Neural crest cell (in vitro differentiated cells): ENCODE data around the gene PM20D1. TPM values are rescaled to one million over a fixed set of nuclear protein-coding genes. Genes with fewer than 3 reads are reported as not detected.
"Not testable (repeated sequence)": the region's sequence is repeated elsewhere in the genome, so short reads cannot be mapped to it uniquely, and the experiment has no call there.

Experiments used
- DNase-seq: peaks from one replicate; pipeline ENCODE4 v3.0.0; 2021; ENCODE audit warnings: low read depth, mixed read lengths, low spot score
- H3K27ac Mint-ChIP-seq: one replicate; pipeline ENCODE4 v1.8.0; 2021; ENCODE audit warnings: mild to moderate bottlenecking, mixed read lengths; ENCODE audit not compliant: unreplicated experiment
- H3K27me3 Mint-ChIP-seq: 2 replicates; pipeline ENCODE4 v1.8.0; 2021; ENCODE audit warnings: low read depth, mild to moderate bottlenecking, mixed read lengths
- H3K36me3 Mint-ChIP-seq: 2 replicates; pipeline ENCODE4 v1.8.0; 2021; ENCODE audit warnings: low read depth, mild to moderate bottlenecking, mixed read lengths
- H3K4me1 Mint-ChIP-seq: 2 replicates; pipeline ENCODE4 v1.8.0; 2021; ENCODE audit warnings: mixed read lengths
- H3K4me3 Mint-ChIP-seq: one replicate; pipeline ENCODE4 v1.8.0; 2021; ENCODE audit warnings: mild to moderate bottlenecking, mixed read lengths
- H3K9me3 Mint-ChIP-seq: 2 replicates; pipeline ENCODE4 v1.8.0; 2021; ENCODE audit warnings: mixed read lengths
- CTCF ChIP-seq: fragments of 200-600 bp; sonication (generic); conservative IDR thresholded peaks from 2 replicates; pipeline ENCODE4 v1.5.0; 2021; ENCODE audit warnings: antibody characterized with exemption, mild to moderate bottlenecking
- long read RNA-seq: library from polyadenylated mRNA; unstranded; transcript quantifications from one replicate; pipeline ENCODE4 v2.0.0, GENCODE V29; 2020
- total RNA-seq: library from RNA; stranded (reverse); gene quantifications from 2 replicates; pipeline ENCODE4 v1.2.1, GENCODE V29; 2021

PM20D1 gene
- not detected in 2 replicates for total RNA-seq
- long read RNA-seq: 0 reads

- no peaks in the 10 kb centered on the region for H3K27me3 Mint-ChIP-seq
- no peaks in the 10 kb centered on the region for H3K4me1 Mint-ChIP-seq
- peaks cover 15% of the 10 kb centered on the region for H3K36me3 Mint-ChIP-seq
- DNase-seq: no peak
- H3K4me3 Mint-ChIP-seq: no peak within 1 kb of the TSS
- H3K27ac Mint-ChIP-seq: no peak within 1 kb of the TSS
- TF ChIP-seq CTCF: no peak
- H3K9me3 Mint-ChIP-seq: peaks cover 6% of the 10 kb centered on the region
These were observed at the start of gene PM20D1 for GRCh38 chr1:205849619-205850355. TSS of gene PM20D1 (minus strand) at chr1:205850132. CDS start at chr1:205850072, 60 bp downstream.

GRCh38 chr1:205896351-205896750, 46.4 kb upstream of the PM20D1 start:
- no peaks in the 10 kb centered on the region for H3K27me3 Mint-ChIP-seq
- no peak for TF ChIP-seq CTCF

GRCh38 chr1:205894119-205894518, 44.2 kb upstream of the PM20D1 start:
- H3K36me3 Mint-ChIP-seq: peaks cover 44% of the 10 kb centered on the region
- not testable (repeated sequence) for H3K27me3 Mint-ChIP-seq, DNase-seq, H3K27ac Mint-ChIP-seq, H3K4me3 Mint-ChIP-seq, H3K4me1 Mint-ChIP-seq
- peaks cover 18% of the 10 kb centered on the region for H3K9me3 Mint-ChIP-seq

More at GRCh38 chr1:205896351-205896750, 46.4 kb upstream of the PM20D1 start:
- peaks cover 52% of the 10 kb centered on the region for H3K36me3 Mint-ChIP-seq
- H3K27ac Mint-ChIP-seq: no peak overlapping the region
- no peak overlapping the region for H3K4me3 Mint-ChIP-seq
- DNase-seq: no peak
- no peaks in the 10 kb centered on the region for H3K4me1 Mint-ChIP-seq
- H3K9me3 Mint-ChIP-seq: peaks cover 21% of the 10 kb centered on the region

GRCh38 chr1:205892175-205892574, 42.2 kb upstream of the PM20D1 start:
- peaks cover 26% of the 10 kb centered on the region for H3K36me3 Mint-ChIP-seq
- H3K9me3 Mint-ChIP-seq: peaks cover 11% of the 10 kb centered on the region
- not testable (repeated sequence) for H3K4me3 Mint-ChIP-seq, H3K4me1 Mint-ChIP-seq, DNase-seq, H3K27me3 Mint-ChIP-seq, H3K27ac Mint-ChIP-seq

GRCh38 chr1:205891481-205891880, 41.5 kb upstream of the PM20D1 start:
- DNase-seq, H3K4me1 Mint-ChIP-seq, H3K9me3 Mint-ChIP-seq, H3K27me3 Mint-ChIP-seq, H3K27ac Mint-ChIP-seq, H3K4me3 Mint-ChIP-seq: not testable (repeated sequence)
- H3K36me3 Mint-ChIP-seq: peaks cover 25% of the 10 kb centered on the region

GRCh38 chr1:205890631-205891030, 40.7 kb upstream of the PM20D1 start:
- not testable (repeated sequence) for H3K9me3 Mint-ChIP-seq, H3K27me3 Mint-ChIP-seq, H3K4me1 Mint-ChIP-seq, DNase-seq, H3K27ac Mint-ChIP-seq, H3K4me3 Mint-ChIP-seq
- peaks cover 19% of the 10 kb centered on the region for H3K36me3 Mint-ChIP-seq

- not testable (repeated sequence) for H3K27ac Mint-ChIP-seq, H3K27me3 Mint-ChIP-seq, H3K4me3 Mint-ChIP-seq, H3K9me3 Mint-ChIP-seq, DNase-seq, H3K4me1 Mint-ChIP-seq
- H3K36me3 Mint-ChIP-seq: peaks cover 11% of the 10 kb centered on the region
These were observed 39.8 kb upstream of the PM20D1 start for GRCh38 chr1:205889706-205890105.

GRCh38 chr1:205889006-205889405, 39.1 kb upstream of the PM20D1 start:
- not testable (repeated sequence) for H3K4me1 Mint-ChIP-seq, H3K27ac Mint-ChIP-seq, H3K27me3 Mint-ChIP-seq, H3K4me3 Mint-ChIP-seq, H3K9me3 Mint-ChIP-seq, DNase-seq, H3K36me3 Mint-ChIP-seq
